GM19468 (cell line): Measurements from ENCODE around the gene MORC4.

Source experiments
- ATAC-seq: cut with Tn5 transposase; IDR thresholded peaks from one replicate; pipeline ENCODE4 v1.9.1; 2021; ENCODE audit warnings: mild to moderate bottlenecking, moderate library complexity, moderate number of reproducible peaks; ENCODE audit not compliant: unreplicated experiment; ENCODE audit errors: extremely low read depth

The MORC4 gene

GRCh38 chrX:106954041-106954440 is 46.0 kb downstream of the MORC4 start:
- no peak for ATAC-seq

- no peak for ATAC-seq
Measured at GRCh38 chrX:106952988-106953387, 47.0 kb downstream of the MORC4 start.

GRCh38 chrX:106952538-106952937 is 47.5 kb downstream of the MORC4 start:
- no peak for ATAC-seq

GRCh38 chrX:106952089-106952488 is 47.9 kb downstream of the MORC4 start:
- ATAC-seq, result no peak

- ATAC-seq, result no peak
Measured at GRCh38 chrX:106951230-106951629, 48.8 kb downstream of the MORC4 start.

- ATAC-seq, result no peak
Measured at GRCh38 chrX:106950381-106950780, 49.6 kb downstream of the MORC4 start.

- no peak for ATAC-seq
Measured at GRCh38 chrX:106949366-106949765, 50.6 kb downstream of the MORC4 start.

GRCh38 chrX:106948641-106949040 is 51.4 kb downstream of the MORC4 start:
- no peak for ATAC-seq

GRCh38 chrX:106946464-106946863 is 53.5 kb downstream of the MORC4 start:
- ATAC-seq, result no peak

- ATAC-seq, result no peak
Measured at GRCh38 chrX:106940068-106940467, 59.9 kb downstream of the MORC4 start.

- no peak for ATAC-seq
Measured at GRCh38 chrX:106939566-106939965, 60.4 kb downstream of the MORC4 start.

GRCh38 chrX:106936246-106936645 is 63.8 kb downstream of the MORC4 start:
- no peak for ATAC-seq

GRCh38 chrX:106935175-106935574 is 64.8 kb downstream of the MORC4 start:
- ATAC-seq, result no peak

- ATAC-seq, result no peak
Measured at GRCh38 chrX:106933538-106933961, 66.5 kb downstream of the MORC4 start.

- ATAC-seq, result no peak
Measured at GRCh38 chrX:106932960-106933537, 67.0 kb downstream of the MORC4 start.

GRCh38 chrX:106932492-106932923 is 67.5 kb downstream of the MORC4 start:
- ATAC-seq, result no peak

- ATAC-seq, result no peak
Measured at GRCh38 chrX:106931831-106932491, 68.1 kb downstream of the MORC4 start.

GRCh38 chrX:106928227-106928626 is 71.8 kb downstream of the MORC4 start:
- no peak for ATAC-seq

GRCh38 chrX:106927700-106928099 is 72.3 kb downstream of the MORC4 start:
- no peak for ATAC-seq

GRCh38 chrX:106927023-106927422 is 73.0 kb downstream of the MORC4 start:
- ATAC-seq, result no peak

- ATAC-seq, result no peak
Measured at GRCh38 chrX:106921637-106922036, 78.4 kb downstream of the MORC4 start.

GRCh38 chrX:106919932-106920452 is 80.0 kb downstream of the MORC4 start, which contains the start of gene CLDN2:
Gene CLDN2, plus strand, starts transcription at chrX:106920402. Its CDS starts 7,827 bp downstream, at chrX:106928229.
- ATAC-seq, result no peak
